Measurements from ENCODE around the gene ZNF587B.
"Not testable (repeated sequence)": the region's sequence is repeated elsewhere in the genome, so short reads cannot be mapped to it uniquely, and the experiment has no call there.

ZNF587B gene

GRCh38 chr19:57841122-57841763 lies 11.1 kb downstream of the ZNF587B start:
- Histone ChIP-seq H4K20me1 (ENCODE audit: control insufficient read depth, insufficient read depth, low read depth, low read length) (no peaks in the 10 kb centered on the region), H3K79me2 (ENCODE audit: control insufficient read depth, low read length) (peaks cover 34% of the 10 kb centered on the region), H3K27me3 (ENCODE audit: control insufficient read depth, low read length) (no peaks in the 10 kb centered on the region), H3K4me3 (ENCODE audit: low read length) (no peak overlapping the region), H3K27ac (ENCODE audit: low read depth, low read length) (no peak overlapping the region), H3K36me3 (ENCODE audit: control insufficient read depth, low read length) (peaks cover 48% of the 10 kb centered on the region), H3K4me2 (ENCODE audit: low read length) (no peak overlapping the region), H3K9me3 (ENCODE audit: control insufficient read depth, insufficient read depth, low read length) (no peaks in the 10 kb centered on the region), H3K9me2 (replicated peaks; ENCODE audit: control insufficient read depth, low read length) (no peaks in the 10 kb centered on the region), H3F3A (ENCODE audit: control insufficient read depth, insufficient read depth) (no peaks in the 10 kb centered on the region), H3K4me1 (ENCODE audit: control insufficient read depth, low read length) (no peaks in the 10 kb centered on the region)
- no peak for TF ChIP-seq EZH2phosphoT487 (IDR thresholded peaks at IDR 0.05; ENCODE audit: borderline replicate concordance, low read length)
- no peak for TF ChIP-seq CTCF (IDR thresholded peaks at IDR 0.05; ENCODE audit: low read depth, low read length, poor library complexity, severe bottlenecking)

GRCh38 chr19:57847164-57847563 lies 17.1 kb downstream of the ZNF587B start:
- H3K4me3 ChIP-seq (ENCODE audit: low read length); H3F3A ChIP-seq (ENCODE audit: control insufficient read depth, insufficient read depth); H3K9me2 ChIP-seq (replicated peaks; ENCODE audit: control insufficient read depth, low read length); H3K9me3 ChIP-seq (ENCODE audit: control insufficient read depth, insufficient read depth, low read length); H3K4me2 ChIP-seq (ENCODE audit: low read length); H4K20me1 ChIP-seq (ENCODE audit: control insufficient read depth, insufficient read depth, low read depth, low read length); H3K27me3 ChIP-seq (ENCODE audit: control insufficient read depth, low read length); H3K27ac ChIP-seq (ENCODE audit: low read depth, low read length): not testable (repeated sequence)
- Histone ChIP-seq H3K79me2 (ENCODE audit: control insufficient read depth, low read length) (peaks cover 38% of the 10 kb centered on the region), H3K36me3 (ENCODE audit: control insufficient read depth, low read length) (peaks cover 38% of the 10 kb centered on the region), H3K4me1 (ENCODE audit: control insufficient read depth, low read length) (peaks cover 12% of the 10 kb centered on the region)

- Histone ChIP-seq H3K4me2 (ENCODE audit: low read length) (peak overlapping the region; percentile 45), H3K79me2 (ENCODE audit: control insufficient read depth, low read length) (peaks cover 45% of the 10 kb centered on the region), H3K4me1 (ENCODE audit: control insufficient read depth, low read length) (peaks cover 12% of the 10 kb centered on the region), H3K4me3 (ENCODE audit: low read length) (peak overlapping the region; percentile 74), H3K36me3 (ENCODE audit: control insufficient read depth, low read length) (peaks cover 41% of the 10 kb centered on the region)
- not testable (repeated sequence) for H3K27me3 ChIP-seq (ENCODE audit: control insufficient read depth, low read length); H3F3A ChIP-seq (ENCODE audit: control insufficient read depth, insufficient read depth); H3K27ac ChIP-seq (ENCODE audit: low read depth, low read length); H4K20me1 ChIP-seq (ENCODE audit: control insufficient read depth, insufficient read depth, low read depth, low read length); H3K9me3 ChIP-seq (ENCODE audit: control insufficient read depth, insufficient read depth, low read length); H3K9me2 ChIP-seq (replicated peaks; ENCODE audit: control insufficient read depth, low read length)
These were observed 19.1 kb downstream of the ZNF587B start for GRCh38 chr19:57849162-57849665.

GRCh38 chr19:57849666-57850473 lies 19.8 kb downstream of the ZNF587B start, which contains the start of gene ZNF587:
TSS of gene ZNF587 (plus strand) at chr19:57849859. CDS start at chr19:57850039, 180 bp downstream.
- peaks cover 12% of the 10 kb centered on the region for H3K4me1 ChIP-seq (ENCODE audit: control insufficient read depth, low read length)
- peaks cover 41% of the 10 kb centered on the region for H3K79me2 ChIP-seq (ENCODE audit: control insufficient read depth, low read length)
- not testable (repeated sequence) for H3K9me3 ChIP-seq (ENCODE audit: control insufficient read depth, insufficient read depth, low read length); H3K27me3 ChIP-seq (ENCODE audit: control insufficient read depth, low read length); H4K20me1 ChIP-seq (ENCODE audit: control insufficient read depth, insufficient read depth, low read depth, low read length); H3F3A ChIP-seq (ENCODE audit: control insufficient read depth, insufficient read depth); H3K9me2 ChIP-seq (replicated peaks; ENCODE audit: control insufficient read depth, low read length)
- peak within 1 kb of the TSS; percentile 16; the same call in 1 of the 2 replicates for H3K27ac ChIP-seq (ENCODE audit: low read depth, low read length)
- H3K4me2 ChIP-seq (ENCODE audit: low read length) = peak within 1 kb of the TSS; percentile 63
- H3K36me3 ChIP-seq (ENCODE audit: control insufficient read depth, low read length) = peaks cover 41% of the 10 kb centered on the region
- H3K4me3 ChIP-seq (ENCODE audit: low read length) = peak within 1 kb of the TSS; percentile 74

Measured in DOHH2 (cell line).